Stimulated activated CD8-positive, alpha-beta memory T cell treated with anti-CD3 and anti-CD28 coated beads, Interleukin-7, amount 100 ng/mL, for 48 hours (primary cell): ENCODE results near the gene SPRYD7.
"Not testable (repeated sequence)": the region's sequence is repeated elsewhere in the genome, so short reads cannot be mapped to it uniquely, and the experiment has no call there.

Source experiments
- DNase-seq, 2 donors: peaks; one replicate each; pipeline ENCODE4 v3.0.0-alpha.2; 2020; ENCODE audit warnings: low read depth in 1 of 2; ENCODE audit errors: extremely low read depth in 1 of 2

The SPRYD7 gene

DNA sequence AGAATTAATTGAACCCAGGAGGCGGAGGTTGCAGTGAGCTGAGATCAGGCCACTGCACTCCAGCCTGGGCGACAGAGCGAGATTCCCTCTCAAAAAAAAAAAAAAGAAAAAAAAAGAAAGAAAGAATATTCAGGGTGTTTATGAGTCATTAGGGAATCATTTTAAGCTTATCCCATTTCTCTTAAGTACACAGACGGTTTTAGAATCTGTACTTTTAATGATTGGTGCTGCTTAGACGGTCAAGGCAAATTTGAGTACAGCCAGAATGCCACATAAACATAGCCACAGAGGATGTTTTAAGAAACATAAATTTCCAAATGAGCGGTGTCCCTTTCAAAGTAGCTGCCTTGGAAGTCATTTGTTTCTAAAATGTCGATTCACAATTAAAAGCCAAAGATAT, 2.6 kb downstream of the SPRYD7 start:
- no peak for DNase-seq

- DNase-seq, result no peak
These were observed 3.3 kb downstream of the SPRYD7 start for GRCh38 chr13:49932868-49933267.

DNA sequence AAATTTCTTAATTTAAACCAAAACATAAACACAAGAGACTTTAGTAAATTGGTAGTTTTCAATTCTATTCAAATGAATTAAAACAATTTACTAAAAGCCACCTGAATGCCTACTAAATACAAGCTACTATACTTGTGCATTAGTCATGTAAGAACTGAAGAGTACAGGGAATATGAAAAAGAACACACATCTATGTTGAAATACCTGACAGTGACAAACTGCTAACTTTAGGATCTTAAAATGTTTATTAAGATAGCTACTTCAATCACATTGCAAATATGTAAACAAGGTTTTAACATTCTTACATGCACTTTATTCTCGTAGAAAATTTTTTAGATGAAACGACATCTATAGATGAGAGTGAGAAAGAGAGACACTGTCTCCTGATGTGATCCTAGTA, 4.1 kb downstream of the SPRYD7 start:
- no peak for DNase-seq

DNA sequence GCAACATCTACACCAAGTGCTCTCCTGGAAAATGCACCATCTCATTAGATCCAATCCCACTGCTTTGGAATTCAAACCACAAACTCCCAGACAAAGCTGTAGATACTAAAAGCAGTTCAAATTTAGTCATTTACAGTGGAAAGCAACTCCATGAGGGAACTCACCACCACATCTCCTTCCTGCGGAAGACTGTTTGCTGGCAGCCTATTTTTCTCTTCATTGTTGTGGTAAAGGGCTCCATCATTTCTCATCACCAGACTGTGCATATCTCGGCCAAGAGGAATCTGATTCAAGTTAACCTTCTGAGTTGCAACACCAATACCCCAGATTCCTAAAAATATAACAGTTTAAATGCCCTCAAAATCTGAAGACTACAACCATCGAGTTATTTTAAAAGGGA, 8.4 kb downstream of the SPRYD7 start:
- DNase-seq, result no peak

DNA sequence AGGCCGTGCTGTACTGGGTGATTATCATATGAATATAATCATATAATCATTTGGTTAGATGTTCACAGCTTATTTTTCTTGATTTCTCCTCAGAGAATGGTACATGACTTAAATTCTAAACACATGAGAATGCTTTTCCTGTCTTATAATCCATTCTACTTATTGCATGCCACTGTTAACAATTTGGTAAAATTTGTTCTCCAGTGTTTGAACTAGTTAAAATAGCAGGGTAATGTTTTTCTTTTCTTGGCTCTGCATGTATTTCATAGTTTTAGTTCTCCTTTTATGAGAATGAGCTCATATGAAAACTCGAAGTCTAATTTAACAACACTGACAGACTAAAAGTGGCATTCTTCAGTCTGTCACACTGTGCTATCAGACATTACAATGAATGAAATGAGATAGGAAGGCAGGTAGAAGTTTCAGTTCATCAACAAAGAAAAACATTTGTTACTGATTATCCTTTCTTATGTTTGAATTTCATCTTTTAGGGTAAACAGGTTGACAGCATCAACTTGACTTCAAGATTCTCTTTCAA, 10.2 kb downstream of the SPRYD7 start:
- DNase-seq, result no peak

DNA sequence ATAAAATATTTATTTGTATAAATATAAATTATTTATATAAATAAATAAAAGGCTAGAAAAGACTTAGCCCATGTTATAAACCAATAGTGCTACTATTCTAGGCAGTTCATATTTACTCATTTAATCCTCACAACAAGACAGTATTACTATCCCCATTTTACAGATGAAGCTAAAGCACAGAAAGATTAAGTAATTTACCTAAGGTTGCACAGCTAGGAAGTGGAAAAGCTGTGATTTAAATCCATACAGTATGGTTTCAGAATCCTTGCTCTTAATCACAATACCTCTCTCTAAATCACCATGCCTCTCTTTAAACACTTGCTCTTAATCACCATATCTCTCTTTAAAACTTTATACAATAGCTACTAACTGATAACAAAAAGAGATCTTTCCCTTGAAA, 13.8 kb downstream of the SPRYD7 start:
- DNase-seq, result no peak

GRCh38 chr13:49920969-49921368, 15.2 kb downstream of the SPRYD7 start:
- not testable (repeated sequence) for DNase-seq

DNA sequence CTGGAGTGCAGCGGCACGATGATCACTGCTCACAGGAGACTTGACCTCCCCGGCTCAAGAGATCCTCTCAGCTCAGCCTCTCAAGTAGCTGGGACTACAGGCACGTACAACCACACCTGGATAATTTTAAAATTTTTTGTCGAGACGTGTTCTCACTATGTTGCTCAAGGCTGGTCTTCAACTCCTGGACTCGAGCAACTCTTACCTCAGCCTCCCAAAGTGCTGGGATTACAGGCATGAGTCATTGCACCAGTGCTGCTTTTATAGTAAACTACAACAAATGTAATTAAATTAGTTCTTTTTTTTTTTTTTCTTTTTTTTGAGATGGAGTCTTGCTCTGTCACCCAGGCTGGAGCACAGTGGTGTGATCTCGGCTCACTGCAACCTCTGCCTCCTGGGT, 18.0 kb downstream of the SPRYD7 start:
- not testable (repeated sequence) for DNase-seq

- no peak for DNase-seq
These were observed 21.2 kb downstream of the SPRYD7 start for GRCh38 chr13:49914947-49915346.

- no peak for DNase-seq
These were observed 27.5 kb downstream of the SPRYD7 start for GRCh38 chr13:49908637-49909036.

DNA sequence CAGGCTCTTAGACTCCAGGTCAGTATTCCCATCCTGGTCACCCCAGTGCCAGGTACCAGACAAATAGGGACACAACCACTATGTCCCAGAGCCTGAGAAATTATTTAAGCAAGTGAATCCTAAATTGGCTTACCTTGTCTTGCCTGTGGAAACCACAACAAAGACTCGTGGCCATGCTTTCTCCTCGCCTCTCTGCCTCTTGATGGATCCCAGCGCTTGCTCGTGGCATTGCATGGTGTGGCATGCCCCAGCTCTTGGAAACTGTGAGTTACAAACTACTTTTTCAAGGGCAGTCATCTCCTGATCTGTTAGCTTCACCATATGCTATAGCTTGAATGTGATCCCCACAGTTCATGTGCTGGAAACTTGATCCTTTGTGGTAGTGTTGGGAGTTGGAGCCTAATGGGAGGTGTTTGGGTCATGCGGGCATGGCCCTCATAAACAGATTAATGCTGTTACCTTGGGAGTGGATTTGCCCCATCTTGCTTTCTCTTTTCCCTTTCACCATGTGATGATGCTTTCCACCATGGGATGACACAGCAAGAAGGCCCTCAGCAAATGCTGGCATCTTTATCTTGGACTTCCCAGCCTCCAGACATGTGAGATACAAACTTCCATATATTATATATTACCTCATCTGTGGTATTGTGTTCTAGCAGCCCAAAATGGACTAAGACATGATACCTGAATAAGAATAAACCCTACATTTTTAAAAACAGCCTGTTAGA, 31.2 kb downstream of the SPRYD7 start:
- no peak for DNase-seq

DNA sequence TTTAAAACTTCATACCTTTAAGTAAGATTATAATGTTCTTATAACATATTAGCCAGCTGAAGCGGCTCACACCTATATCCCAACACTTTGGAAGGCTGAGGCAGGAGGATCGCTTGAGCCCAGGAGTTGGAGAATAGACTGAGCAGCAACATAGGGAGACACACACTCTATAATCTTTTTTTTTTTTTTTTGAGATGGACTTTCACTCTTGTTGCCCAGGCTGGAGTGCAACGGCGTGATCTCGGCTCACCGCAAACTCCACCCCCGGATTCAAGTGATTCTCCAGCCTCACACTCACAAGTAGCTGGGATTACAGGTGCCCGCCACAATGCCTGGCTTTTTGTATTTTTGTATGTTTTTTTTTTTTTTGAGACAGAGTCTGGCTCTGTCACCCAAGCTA, 37.3 kb downstream of the SPRYD7 start:
- no peak for DNase-seq

DNA sequence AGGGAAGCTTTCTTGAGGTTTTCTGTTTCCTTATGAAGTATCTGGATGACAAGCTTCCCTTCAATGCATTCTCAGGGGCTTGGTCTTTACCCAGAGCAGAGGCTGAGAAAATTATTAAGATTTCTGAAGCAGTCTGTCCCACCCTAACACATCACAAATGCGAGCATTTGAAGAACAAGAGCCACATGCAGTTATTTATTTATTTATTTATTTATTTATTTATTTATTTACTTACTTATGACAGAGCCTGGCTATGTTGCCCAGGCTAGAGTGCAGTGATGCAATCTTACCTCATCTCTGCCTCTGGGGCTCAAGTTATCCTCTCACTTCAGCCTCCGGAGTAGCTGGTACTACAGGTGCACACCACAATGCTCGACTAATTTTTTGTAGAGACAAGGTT, 38.4 kb downstream of the SPRYD7 start:
- no peak for DNase-seq

DNA sequence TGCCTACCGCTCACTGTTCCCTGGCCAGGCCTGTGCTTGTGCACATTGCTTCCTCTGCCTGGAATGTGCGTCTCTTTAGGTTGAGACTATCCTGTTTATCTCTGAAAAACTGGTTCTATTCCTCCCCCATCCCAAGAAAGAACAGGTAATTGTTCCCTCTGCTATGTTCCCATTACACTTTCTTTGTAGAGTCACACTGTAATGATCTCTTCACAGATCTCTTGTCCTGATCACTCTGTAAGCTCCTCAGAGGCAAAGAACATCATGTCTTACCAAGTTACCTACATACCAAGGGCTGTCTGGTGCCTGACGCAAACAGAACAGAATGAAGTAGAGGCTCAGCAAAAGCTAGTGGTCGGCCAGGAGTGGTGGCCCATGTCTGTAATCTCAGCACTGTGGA, 40.3 kb downstream of the SPRYD7 start:
- no peak for DNase-seq

GRCh38 chr13:49893591-49893990, 42.5 kb downstream of the SPRYD7 start:
- no peak for DNase-seq

DNA sequence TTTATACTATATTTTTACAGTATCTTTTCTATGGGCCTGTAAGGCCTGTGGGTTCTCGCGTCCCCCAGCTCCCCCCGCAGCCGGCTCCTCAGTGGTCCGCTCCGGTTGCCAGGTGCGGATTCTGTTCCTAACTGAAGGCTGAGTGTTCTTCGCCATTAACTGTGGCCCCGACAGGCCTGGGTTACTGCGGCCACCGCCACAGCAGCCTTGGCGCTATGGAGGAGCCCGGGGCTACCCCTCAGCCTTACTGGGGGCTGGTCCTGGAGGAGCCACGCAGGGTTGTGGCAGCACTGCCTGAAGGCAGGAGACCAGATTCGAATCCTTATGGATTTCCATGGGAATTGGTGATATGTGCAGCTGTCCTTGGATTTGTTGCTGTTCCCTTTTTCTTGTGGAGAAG, 45.8 kb downstream of the SPRYD7 start:
- DNase-seq, result no peak

DNA sequence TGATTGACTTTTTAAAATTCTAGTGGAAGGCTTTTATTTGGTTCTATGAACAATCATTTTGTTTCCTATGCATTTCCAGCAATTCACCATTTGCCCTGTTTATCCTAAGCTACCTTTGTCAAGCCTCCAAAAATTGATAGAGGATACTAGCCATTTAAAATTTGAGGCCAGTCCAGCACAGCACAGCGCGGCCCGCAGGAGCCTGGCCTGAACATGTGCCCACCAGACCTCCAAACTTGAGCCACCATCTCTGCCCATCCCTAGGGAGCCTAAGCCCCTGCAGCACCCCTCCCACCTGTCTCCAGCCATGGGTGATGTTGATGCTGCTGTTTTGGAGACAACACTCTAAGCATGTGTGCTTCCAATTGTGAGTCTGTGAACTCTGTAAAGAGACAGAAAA, 57.5 kb downstream of the SPRYD7 start:
- no peak for DNase-seq

- no peak for DNase-seq
These were observed 58.4 kb downstream of the SPRYD7 start for GRCh38 chr13:49877629-49878218.

DNA sequence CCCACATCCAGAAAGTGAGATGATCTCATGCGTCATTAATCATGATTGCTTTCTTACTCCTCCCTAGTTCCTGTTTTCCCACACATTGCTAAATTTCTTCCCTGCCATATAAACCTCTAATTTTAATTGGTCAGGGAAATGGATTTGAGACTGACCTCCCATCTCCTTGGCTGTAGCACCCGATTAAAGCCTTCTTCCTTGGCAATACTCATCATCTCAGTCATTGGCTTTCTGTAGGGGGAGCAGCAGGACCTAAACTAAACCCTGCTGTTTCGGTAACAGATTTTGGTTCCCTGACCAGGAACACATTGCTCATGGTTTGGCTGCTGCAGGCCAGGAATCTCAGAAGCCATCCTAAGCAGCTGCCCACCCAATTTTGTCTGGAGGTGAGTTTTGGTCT, 61.7 kb downstream of the SPRYD7 start:
- DNase-seq, result no peak

DNA sequence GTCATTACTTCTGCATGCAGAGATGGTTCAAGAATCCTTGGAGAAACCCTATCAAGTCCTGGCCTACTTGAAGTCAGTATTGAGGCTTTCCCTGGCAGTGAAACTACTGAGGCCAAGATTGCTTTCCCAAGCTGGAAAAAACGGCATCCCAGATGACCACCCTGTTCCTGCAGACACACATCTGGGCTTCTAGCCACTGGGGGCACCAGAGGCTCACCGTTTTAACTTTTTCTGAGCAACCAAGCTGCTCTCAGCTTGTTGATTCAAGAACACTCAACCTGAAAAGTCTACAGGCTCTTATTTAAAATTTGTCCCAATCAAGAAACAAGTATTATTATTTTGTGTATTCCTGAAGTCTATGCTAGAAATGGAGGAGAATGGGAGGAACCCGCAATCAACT, 66.6 kb downstream of the SPRYD7 start:
- DNase-seq, result no peak

DNA sequence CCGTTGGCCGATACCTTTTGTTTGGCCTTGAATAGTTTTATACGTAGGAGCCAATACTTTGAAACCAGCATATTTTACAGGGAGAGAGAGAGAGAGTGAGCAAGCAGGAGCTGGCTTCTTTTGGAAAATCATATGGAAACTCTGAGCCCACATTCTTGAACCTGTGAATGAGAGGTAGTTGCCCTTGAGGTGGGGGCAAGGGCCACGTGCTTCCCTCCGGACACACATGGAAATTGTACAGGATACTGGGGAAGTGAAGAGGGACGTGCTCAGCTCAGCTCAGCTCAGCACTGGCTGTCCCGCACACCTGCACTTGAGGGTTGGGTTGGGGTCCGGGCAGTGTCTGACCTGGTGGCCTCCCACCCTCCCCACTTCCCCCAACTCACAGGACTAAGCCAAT, 68.3 kb downstream of the SPRYD7 start:
- no peak for DNase-seq

DNA sequence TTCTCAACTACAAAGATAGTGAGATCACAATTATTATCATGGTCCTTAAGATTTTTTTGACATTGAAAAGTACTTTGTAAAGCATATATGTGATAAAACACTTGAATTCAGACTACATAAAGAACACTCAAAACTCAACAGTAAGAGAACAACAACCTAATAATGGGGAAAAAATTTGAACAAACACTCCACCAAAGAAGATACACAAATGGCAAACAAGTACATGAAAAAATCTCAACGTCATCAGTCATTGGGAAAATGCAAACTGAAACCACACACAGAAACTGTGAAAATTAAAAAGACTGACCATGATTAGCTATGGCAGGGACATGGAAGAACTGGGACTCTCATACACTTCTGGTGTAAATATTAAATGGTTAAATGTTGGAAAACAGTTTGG, 70.9 kb downstream of the SPRYD7 start:
- DNase-seq, result no peak

DNA sequence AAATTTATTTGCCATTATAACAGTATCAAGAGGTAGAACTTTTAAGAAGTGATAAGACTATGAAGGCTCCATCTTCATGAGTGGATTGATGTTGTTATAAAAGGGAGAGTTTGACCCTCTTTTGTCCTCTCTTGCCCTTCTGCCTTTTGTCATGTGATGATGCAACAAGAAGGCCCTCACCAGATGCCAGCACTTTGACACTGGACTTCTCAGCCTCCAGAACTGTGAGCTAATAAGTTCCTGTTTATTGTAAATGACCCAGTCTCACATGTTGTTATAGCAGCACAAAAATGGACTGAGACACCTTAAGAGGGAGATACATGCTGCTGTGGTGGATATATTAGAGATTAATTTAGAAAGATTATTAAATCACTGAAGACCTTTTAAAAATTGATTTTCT, 71.6 kb downstream of the SPRYD7 start:
- no peak for DNase-seq
